ENCODE measurements around the gene TRPM3. TPM values are rescaled to one million over a fixed set of nuclear protein-coding genes. Genes with fewer than 3 reads are reported as not detected.

TRPM3 gene
- total RNA-seq, 1 experiment from 2014 or later: not detected

- in situ Hi-C loops (cut with HindIII; ENCODE audit: low sequenced_read_pairs): no loop called here
- no peak for DNase-seq (ENCODE audit: low spot score)
Measured at GRCh38 chr9:70613024-70613768, 508.2 kb downstream of the TRPM3 start.

GRCh38 chr9:70610287-70610644, 511.2 kb downstream of the TRPM3 start:
- DNase-seq (ENCODE audit: low spot score): no peak
- in situ Hi-C loops (cut with HindIII; ENCODE audit: low sequenced_read_pairs): no loop called here

- in situ Hi-C loops (cut with HindIII; ENCODE audit: low sequenced_read_pairs): no loop called here
- no peak for DNase-seq (ENCODE audit: low spot score)
Measured at GRCh38 chr9:70609542-70610286, 511.7 kb downstream of the TRPM3 start.

GRCh38 chr9:70609011-70609410, 512.4 kb downstream of the TRPM3 start:
- in situ Hi-C loops (cut with HindIII; ENCODE audit: low sequenced_read_pairs): no loop called here
- no peak for DNase-seq (ENCODE audit: low spot score)

- DNase-seq (ENCODE audit: low spot score): no peak
- in situ Hi-C loops (cut with HindIII; ENCODE audit: low sequenced_read_pairs): no loop called here
Measured at GRCh38 chr9:70607926-70608325, 513.5 kb downstream of the TRPM3 start.

- in situ Hi-C loops (cut with HindIII; ENCODE audit: low sequenced_read_pairs): no loop called here
Measured at GRCh38 chr9:70607329-70607728, 514.1 kb downstream of the TRPM3 start.

GRCh38 chr9:70603020-70603411, 518.4 kb downstream of the TRPM3 start:
- in situ Hi-C loops (cut with HindIII; ENCODE audit: low sequenced_read_pairs): no loop called here
- DNase-seq (ENCODE audit: low spot score): no peak

More at GRCh38 chr9:70607329-70607728, 514.1 kb downstream of the TRPM3 start:
- DNase-seq (ENCODE audit: low spot score): no peak

GRCh38 chr9:70602321-70603019, 519.0 kb downstream of the TRPM3 start:
- DNase-seq (ENCODE audit: low spot score): peak; percentile 96
- in situ Hi-C loops (cut with HindIII; ENCODE audit: low sequenced_read_pairs): no loop called here

- in situ Hi-C loops (cut with HindIII; ENCODE audit: low sequenced_read_pairs): no loop called here
- peak; percentile 99 for DNase-seq (ENCODE audit: low spot score)
Measured at GRCh38 chr9:70601000-70601951, 520.1 kb downstream of the TRPM3 start.

- in situ Hi-C loops (cut with HindIII; ENCODE audit: low sequenced_read_pairs): no loop called here
- DNase-seq (ENCODE audit: low spot score): peak; percentile 43
Measured at GRCh38 chr9:70600506-70600905, 520.9 kb downstream of the TRPM3 start.

GRCh38 chr9:70597886-70598285, 523.5 kb downstream of the TRPM3 start:
- DNase-seq (ENCODE audit: low spot score): no peak
- in situ Hi-C loops (cut with HindIII; ENCODE audit: low sequenced_read_pairs): no loop called here

GRCh38 chr9:70595211-70595610, 526.2 kb downstream of the TRPM3 start:
- in situ Hi-C loops (cut with HindIII; ENCODE audit: low sequenced_read_pairs): no loop called here
- DNase-seq (ENCODE audit: low spot score): no peak

- in situ Hi-C loops (cut with HindIII; ENCODE audit: low sequenced_read_pairs): no loop called here
- no peak for DNase-seq (ENCODE audit: low spot score)
Measured at GRCh38 chr9:70594386-70594944, 527.0 kb downstream of the TRPM3 start.

- in situ Hi-C loops (cut with HindIII; ENCODE audit: low sequenced_read_pairs): no loop called here
- DNase-seq (ENCODE audit: low spot score): no peak
Measured at GRCh38 chr9:70593241-70593640, 528.2 kb downstream of the TRPM3 start.

- DNase-seq (ENCODE audit: low spot score): no peak
- in situ Hi-C loops (cut with HindIII; ENCODE audit: low sequenced_read_pairs): no loop called here
Measured at GRCh38 chr9:70590315-70590677, 531.1 kb downstream of the TRPM3 start.

GRCh38 chr9:70589571-70590314, 531.7 kb downstream of the TRPM3 start:
- in situ Hi-C loops (cut with HindIII; ENCODE audit: low sequenced_read_pairs): no loop called here
- DNase-seq (ENCODE audit: low spot score): no peak

GRCh38 chr9:70588999-70589398, 532.4 kb downstream of the TRPM3 start:
- in situ Hi-C loops (cut with HindIII; ENCODE audit: low sequenced_read_pairs): no loop called here
- no peak for DNase-seq (ENCODE audit: low spot score)

GRCh38 chr9:70588381-70588780, 533.0 kb downstream of the TRPM3 start:
- in situ Hi-C loops (cut with HindIII; ENCODE audit: low sequenced_read_pairs): no loop called here
- DNase-seq (ENCODE audit: low spot score): no peak

Data from G401 (cell line).